Hepatocyte (in vitro differentiated cells): ENCODE measurements around the gene AJUBA. TPM values are rescaled to one million over a fixed set of nuclear protein-coding genes. Genes with fewer than 3 reads are reported as not detected.

Experiments used
- DNase-seq: peaks from one replicate; pipeline ENCODE4 v3.0.0-alpha.2; 2016; ENCODE audit warnings: low spot score
- H2AFZ ChIP-seq: fragments of 200-600 bp; sonication (generic); 2 replicates; pipeline ENCODE4 v1.6.0; 2016; ENCODE audit warnings: antibody characterized with exemption, mild to moderate bottlenecking
- H3K27ac ChIP-seq: fragments of 200-600 bp; sonication (generic); 2 replicates; pipeline ENCODE4 v1.5.1; 2016; ENCODE audit warnings: mild to moderate bottlenecking
- H3K27me3 ChIP-seq: fragments of 200-600 bp; sonication (generic); 2 replicates; pipeline ENCODE4 v1.6.1; 2016
- H3K36me3 ChIP-seq: fragments of 200-600 bp; sonication (generic); replicated peaks from 2 replicates; pipeline ENCODE4 v1.5.1; 2016; ENCODE audit warnings: low read depth; ENCODE audit not compliant: insufficient read depth
- H3K4me1 ChIP-seq: fragments of 200-600 bp; sonication (generic); 2 replicates; pipeline ENCODE4 v1.5.1; 2016; ENCODE audit warnings: mild to moderate bottlenecking, moderate library complexity; ENCODE audit not compliant: insufficient read depth
- H3K4me2 ChIP-seq: fragments of 200-600 bp; sonication (generic); 2 replicates; pipeline ENCODE4 v1.6.0; 2016
- H3K4me3 ChIP-seq: fragments of 200-600 bp; sonication (generic); 2 replicates; pipeline ENCODE4 v1.5.1; 2016; ENCODE audit warnings: mild to moderate bottlenecking
- H3K79me2 ChIP-seq: fragments of 200-600 bp; sonication (generic); 2 replicates; pipeline ENCODE4 v1.6.0; 2017; ENCODE audit warnings: mild to moderate bottlenecking
- H3K9me2 ChIP-seq: fragments of 200-600 bp; sonication (generic); replicated peaks from 2 replicates; pipeline ENCODE4 v1.6.0; 2017; ENCODE audit warnings: mild to moderate bottlenecking; ENCODE audit not compliant: insufficient read depth
- H3K9me3 ChIP-seq: fragments of 200-600 bp; sonication (generic); 2 replicates; pipeline ENCODE4 v1.5.1; 2016; ENCODE audit warnings: low read depth, mild to moderate bottlenecking
- H4K20me1 ChIP-seq: fragments of 200-600 bp; sonication (generic); 2 replicates; pipeline ENCODE4 v1.6.0; 2016; ENCODE audit warnings: mild to moderate bottlenecking; ENCODE audit not compliant: insufficient read depth, poor library complexity, severe bottlenecking
- EZH2 ChIP-seq: fragments of 200-600 bp; sonication (generic); IDR thresholded peaks from 2 replicates; pipeline ENCODE4 v1.6.1; 2016; ENCODE audit warnings: antibody characterized with exemption, mild to moderate bottlenecking, borderline replicate concordance
- EZH2phosphoT487 ChIP-seq: fragments of 200-600 bp; sonication (generic); IDR thresholded peaks from one replicate; pipeline ENCODE4 v1.6.1; 2018; ENCODE audit warnings: antibody characterized with exemption, mild to moderate bottlenecking, low read depth, moderate library complexity; ENCODE audit not compliant: unreplicated experiment, severe bottlenecking
- WGBS: methylation state at CpG from one replicate; pipeline ENCODE4 v1.1.6; 2016; ENCODE audit warnings: low lambda C conversion rate; ENCODE audit errors: missing lambda C conversion rate; 5-methylcytosine and 5-hydroxymethylcytosine counted together
- polyA plus RNA-seq: library from polyadenylated mRNA; unstranded; fragments of >200 nt; fragmentation: Nextera tagmentation; extraction: Ambion mirVana; gene quantifications from 2 replicates; pipeline ENCODE4 v1.2.1, GENCODE V29; 2016
- total RNA-seq: library from RNA; depleted of rRNA; stranded (reverse); fragments of >200 nt; gene quantifications from 2 replicates; pipeline ENCODE4 v1.2.3, GENCODE V29; 2014
- TF ChIP-seq, protein P1 (sequence below): fragments of 200-600 bp; sonication (generic); IDR thresholded peaks from 2 replicates; pipeline ENCODE4 v1.5.1; 2016; ENCODE audit warnings: antibody characterized with exemption, mild to moderate bottlenecking; ENCODE audit not compliant: poor library complexity

Gene AJUBA
- total and polyA plus RNA-seq, 2 experiments from 2014 or later, result 43.2 to 80.8 TPM

GRCh38 chr14:22981090-22981875 is 1.1 kb downstream of the AJUBA start:
- no peaks in the 10 kb centered on the region for H3K27me3 ChIP-seq
- no peaks in the 10 kb centered on the region for H3K9me2 ChIP-seq
- no peaks in the 10 kb centered on the region for H3K36me3 ChIP-seq
- TF ChIP-seq EZH2, result no peak
- TF ChIP-seq EZH2phosphoT487, result no peak
- TF ChIP-seq, protein P1, sequence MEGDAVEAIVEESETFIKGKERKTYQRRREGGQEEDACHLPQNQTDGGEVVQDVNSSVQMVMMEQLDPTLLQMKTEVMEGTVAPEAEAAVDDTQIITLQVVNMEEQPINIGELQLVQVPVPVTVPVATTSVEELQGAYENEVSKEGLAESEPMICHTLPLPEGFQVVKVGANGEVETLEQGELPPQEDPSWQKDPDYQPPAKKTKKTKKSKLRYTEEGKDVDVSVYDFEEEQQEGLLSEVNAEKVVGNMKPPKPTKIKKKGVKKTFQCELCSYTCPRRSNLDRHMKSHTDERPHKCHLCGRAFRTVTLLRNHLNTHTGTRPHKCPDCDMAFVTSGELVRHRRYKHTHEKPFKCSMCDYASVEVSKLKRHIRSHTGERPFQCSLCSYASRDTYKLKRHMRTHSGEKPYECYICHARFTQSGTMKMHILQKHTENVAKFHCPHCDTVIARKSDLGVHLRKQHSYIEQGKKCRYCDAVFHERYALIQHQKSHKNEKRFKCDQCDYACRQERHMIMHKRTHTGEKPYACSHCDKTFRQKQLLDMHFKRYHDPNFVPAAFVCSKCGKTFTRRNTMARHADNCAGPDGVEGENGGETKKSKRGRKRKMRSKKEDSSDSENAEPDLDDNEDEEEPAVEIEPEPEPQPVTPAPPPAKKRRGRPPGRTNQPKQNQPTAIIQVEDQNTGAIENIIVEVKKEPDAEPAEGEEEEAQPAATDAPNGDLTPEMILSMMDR, result no peak
- WGBS, result 2% methylated on average over 66 of the region's 76 CpGs
- H3K4me2 ChIP-seq, result peak overlapping the region; percentile 88
- peaks cover 39% of the 10 kb centered on the region for H3K4me1 ChIP-seq
- H3K4me3 ChIP-seq, result peak overlapping the region; percentile 93
- peak overlapping the region; percentile 98 for H3K27ac ChIP-seq
- no peaks in the 10 kb centered on the region for H4K20me1 ChIP-seq
- peak overlapping the region; percentile 43 for H2AFZ ChIP-seq
- no peaks in the 10 kb centered on the region for H3K9me3 ChIP-seq
- peaks cover 56% of the 10 kb centered on the region for H3K79me2 ChIP-seq
- DNase-seq, result peak; percentile 40

GRCh38 chr14:22980672-22981089 is 1.7 kb downstream of the AJUBA start:
- Histone ChIP-seq H3K9me2 (no peaks in the 10 kb centered on the region), H3K79me2 (peaks cover 61% of the 10 kb centered on the region), H3K4me1 (peaks cover 45% of the 10 kb centered on the region), H3K36me3 (no peaks in the 10 kb centered on the region), H2AFZ (peak overlapping the region; percentile 27), H4K20me1 (no peaks in the 10 kb centered on the region), H3K4me3 (peak overlapping the region; percentile 93), H3K27me3 (no peaks in the 10 kb centered on the region), H3K27ac (peak overlapping the region; percentile 98), H3K4me2 (peak overlapping the region; percentile 88), H3K9me3 (no peaks in the 10 kb centered on the region)
- DNase-seq, result peak; percentile 85
- no peak for TF ChIP-seq EZH2phosphoT487
- TF ChIP-seq, protein P1, result no peak
- no peak for TF ChIP-seq EZH2
- 0% methylated on average over 10 of the region's 41 CpGs for WGBS

GRCh38 chr14:22979748-22980392 is 2.5 kb downstream of the AJUBA start:
- Histone ChIP-seq H3K9me2 (no peaks in the 10 kb centered on the region), H3K4me2 (peak overlapping the region; percentile 88), H3K27ac (peak overlapping the region; percentile 98), H3K4me1 (peaks cover 45% of the 10 kb centered on the region), H4K20me1 (no peaks in the 10 kb centered on the region), H3K4me3 (peak overlapping the region; percentile 93), H2AFZ (no peak overlapping the region), H3K9me3 (no peaks in the 10 kb centered on the region), H3K27me3 (no peaks in the 10 kb centered on the region), H3K36me3 (no peaks in the 10 kb centered on the region), H3K79me2 (peaks cover 69% of the 10 kb centered on the region)
- no peak for TF ChIP-seq EZH2
- TF ChIP-seq EZH2phosphoT487, result no peak
- TF ChIP-seq, protein P1, result no peak
- DNase-seq, result no peak
- 34% methylated on average over 8 of the region's 8 CpGs for WGBS
